MCF 10A (cell line): ENCODE data around the gene ATXN2. TPM values are rescaled to one million over a fixed set of nuclear protein-coding genes. Genes with fewer than 3 reads are reported as not detected.

Experiments
- Bru-seq: library from RNA; stranded (reverse); fragments of 400-500 nt; gene quantifications from one replicate; lab custom pipeline; 2021; lab: Mats Ljungman, UMichigan
- BruChase-seq, 2 experiments: library from RNA; stranded (reverse); fragments of 400-500 nt; gene quantifications; one replicate each; lab custom pipeline; 2021; lab: Mats Ljungman, UMichigan
- BruUV-seq: library from RNA; stranded (reverse); fragments of 400-500 nt; replicated peaks from 2 replicates; lab custom pipeline; 2021; lab: Mats Ljungman, UMichigan
- CTCF ChIA-PET: fragments of 300-600 bp; sonication (Branson Sonifier 250); formaldehyde crosslinking; extraction: SDS; loops from one replicate; lab custom pipeline; 2021; ENCODE audit warnings: antibody characterized with exemption, inconsistent platforms; lab: Yijun Ruan, JAX
- POLR2A ChIA-PET: fragments of 300-600, 350-650 bp; sonication (Branson Sonifier 250); formaldehyde crosslinking; extraction: SDS; loops from one replicate; lab custom pipeline; 2020; ENCODE audit warnings: antibody characterized with exemption, inconsistent platforms; lab: Yijun Ruan, JAX
- DNase-seq: peaks from one replicate; pipeline ENCODE4 v3.0.0-alpha.2; 2018; ENCODE audit not compliant: unreplicated experiment
- H3K27ac Mint-ChIP-seq: one replicate; pipeline ENCODE4 v1.8.0; 2022; ENCODE audit warnings: mild to moderate bottlenecking, low read depth, mixed read lengths; ENCODE audit not compliant: unreplicated experiment
- H3K27me3 Mint-ChIP-seq: one replicate; pipeline ENCODE4 v1.8.0; 2022; ENCODE audit warnings: mixed read lengths; ENCODE audit not compliant: insufficient read depth, unreplicated experiment
- H3K36me3 Mint-ChIP-seq: one replicate; pipeline ENCODE4 v1.8.0; 2022; ENCODE audit warnings: mild to moderate bottlenecking, moderate library complexity, mixed read lengths; ENCODE audit not compliant: insufficient read depth, unreplicated experiment
- H3K4me1 Mint-ChIP-seq: one replicate; pipeline ENCODE4 v1.8.0; 2022; ENCODE audit warnings: mixed read lengths; ENCODE audit not compliant: insufficient read depth, unreplicated experiment
- H3K4me3 Mint-ChIP-seq: one replicate; pipeline ENCODE4 v1.8.0; 2022; ENCODE audit warnings: mild to moderate bottlenecking, moderate library complexity, mixed read lengths; ENCODE audit not compliant: unreplicated experiment
- H3K9me3 Mint-ChIP-seq: one replicate; pipeline ENCODE4 v1.8.0; 2022; ENCODE audit warnings: mixed read lengths; ENCODE audit not compliant: unreplicated experiment
- CTCF ChIP-seq: fragments of 200-600 bp; IDR thresholded peaks from one replicate; pipeline ENCODE4 v1.8.0; 2022; ENCODE audit warnings: antibody characterized with exemption, mild to moderate bottlenecking; ENCODE audit not compliant: unreplicated experiment
- intact Hi-C: fragments of 100-400 bp; cut with micrococcal nuclease; formaldehyde crosslinking; loops from 2 replicates; pipeline ENCODE4 v1.14.1; 2022
- long read RNA-seq: library from polyadenylated mRNA; stranded (forward); transcript quantifications from one replicate; pipeline ENCODE4 v2.0.0, GENCODE V29; 2022
- total RNA-seq: library from RNA; stranded (reverse); gene quantifications from 2 replicates; pipeline ENCODE4 v1.2.3, GENCODE V29; 2022

ATXN2 gene
- 70.6 and 81.2 TPM in 2 replicates for total RNA-seq
- percentile 86 among the genes with signal in this experiment for Bru-seq, nascent RNA
- BruChase-seq, experiment 1, labeled RNA remaining after a 6-hour chase = percentile 79 among the genes with signal in this experiment
- BruChase-seq, experiment 2, labeled RNA remaining after a 2-hour chase = percentile 86 among the genes with signal in this experiment
- long read RNA-seq, full-length matches to known transcripts = 8 of 57 reads
- long read RNA-seq, partial matches to known transcripts = 12 of 57 reads
- long read RNA-seq, other reads (novel, unspliced or antisense) = 37 of 57 reads

GRCh38 chr12:111598637-111599452 lies at the start of gene ATXN2:
Gene ATXN2 (minus strand): TSS chr12:111599315. CDS start chr12:111599034, 281 bp downstream.
- H3K9me3 Mint-ChIP-seq = no peaks in the 10 kb centered on the region
- H3K27me3 Mint-ChIP-seq = no peaks in the 10 kb centered on the region
- DNase-seq = peak; percentile 45
- H3K27ac Mint-ChIP-seq = peak within 1 kb of the TSS; percentile 73
- H3K4me3 Mint-ChIP-seq = peak within 1 kb of the TSS; percentile 84
- peaks cover 6% of the 10 kb centered on the region for H3K36me3 Mint-ChIP-seq
- BruUV-seq = no TSS peak
- no peak for TF ChIP-seq CTCF
- intact Hi-C loops = no loop called here
- H3K4me1 Mint-ChIP-seq = peaks cover 17% of the 10 kb centered on the region
- CTCF ChIA-PET = no interaction called here
- POLR2A ChIA-PET = interaction anchor here (0.6 to 0.8 kb wide), 8 partner anchors 14 to 1551 kb away, joined by 3 to 6 read pairs (median 3); partner anchors contain the start of genes ACAD10 and BRAP

- no peaks in the 10 kb centered on the region for H3K27me3 Mint-ChIP-seq
- peaks cover 98% of the 10 kb centered on the region for H3K36me3 Mint-ChIP-seq
- H3K4me1 Mint-ChIP-seq = no peaks in the 10 kb centered on the region
- no peak for TF ChIP-seq CTCF
- no peak overlapping the region for H3K27ac Mint-ChIP-seq
- intact Hi-C loops = no loop called here
- BruUV-seq = no TSS peak
- CTCF ChIA-PET = interaction anchor here (1.0 to 2.3 kb wide), 2 partner anchors 29 to 116 kb away, joined by 3 to 7 read pairs; no protein-coding TSS in a partner anchor
- POLR2A ChIA-PET = no interaction called here
- no peak overlapping the region for H3K4me3 Mint-ChIP-seq
- no peak for DNase-seq
- no peaks in the 10 kb centered on the region for H3K9me3 Mint-ChIP-seq
Observed at GRCh38 chr12:111645433-111645832, 46.3 kb upstream of the ATXN2 start.

- intact Hi-C loops = no loop called here
- BruUV-seq = no TSS peak
- no peak for TF ChIP-seq CTCF
- Mint-ChIP-seq H3K9me3 (no peaks in the 10 kb centered on the region), H3K36me3 (peaks cover 97% of the 10 kb centered on the region), H3K4me1 (no peaks in the 10 kb centered on the region), H3K4me3 (no peak overlapping the region), H3K27ac (no peak overlapping the region), H3K27me3 (no peaks in the 10 kb centered on the region)
- CTCF ChIA-PET = no interaction called here
- no peak for DNase-seq
- POLR2A ChIA-PET = interaction anchor here (1.4 kb wide), 1 partner anchor 10 kb away, joined by 3 read pairs; no protein-coding TSS in a partner anchor
Observed at GRCh38 chr12:111643427-111643826, 44.3 kb upstream of the ATXN2 start.
